Measurements from ENCODE around the gene MMS22L.

MMS22L gene

GRCh38 chr6:97100696-97101095 lies 182.3 kb downstream of the MMS22L start:
- no peak for DNase-seq (ENCODE audit: low read depth)
- TF ChIP-seq, protein P1, sequence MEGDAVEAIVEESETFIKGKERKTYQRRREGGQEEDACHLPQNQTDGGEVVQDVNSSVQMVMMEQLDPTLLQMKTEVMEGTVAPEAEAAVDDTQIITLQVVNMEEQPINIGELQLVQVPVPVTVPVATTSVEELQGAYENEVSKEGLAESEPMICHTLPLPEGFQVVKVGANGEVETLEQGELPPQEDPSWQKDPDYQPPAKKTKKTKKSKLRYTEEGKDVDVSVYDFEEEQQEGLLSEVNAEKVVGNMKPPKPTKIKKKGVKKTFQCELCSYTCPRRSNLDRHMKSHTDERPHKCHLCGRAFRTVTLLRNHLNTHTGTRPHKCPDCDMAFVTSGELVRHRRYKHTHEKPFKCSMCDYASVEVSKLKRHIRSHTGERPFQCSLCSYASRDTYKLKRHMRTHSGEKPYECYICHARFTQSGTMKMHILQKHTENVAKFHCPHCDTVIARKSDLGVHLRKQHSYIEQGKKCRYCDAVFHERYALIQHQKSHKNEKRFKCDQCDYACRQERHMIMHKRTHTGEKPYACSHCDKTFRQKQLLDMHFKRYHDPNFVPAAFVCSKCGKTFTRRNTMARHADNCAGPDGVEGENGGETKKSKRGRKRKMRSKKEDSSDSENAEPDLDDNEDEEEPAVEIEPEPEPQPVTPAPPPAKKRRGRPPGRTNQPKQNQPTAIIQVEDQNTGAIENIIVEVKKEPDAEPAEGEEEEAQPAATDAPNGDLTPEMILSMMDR (IDR thresholded peaks at IDR 0.05; ENCODE audit: insufficient read depth, low read depth, low read length, missing control alignments), result no peak

DNA sequence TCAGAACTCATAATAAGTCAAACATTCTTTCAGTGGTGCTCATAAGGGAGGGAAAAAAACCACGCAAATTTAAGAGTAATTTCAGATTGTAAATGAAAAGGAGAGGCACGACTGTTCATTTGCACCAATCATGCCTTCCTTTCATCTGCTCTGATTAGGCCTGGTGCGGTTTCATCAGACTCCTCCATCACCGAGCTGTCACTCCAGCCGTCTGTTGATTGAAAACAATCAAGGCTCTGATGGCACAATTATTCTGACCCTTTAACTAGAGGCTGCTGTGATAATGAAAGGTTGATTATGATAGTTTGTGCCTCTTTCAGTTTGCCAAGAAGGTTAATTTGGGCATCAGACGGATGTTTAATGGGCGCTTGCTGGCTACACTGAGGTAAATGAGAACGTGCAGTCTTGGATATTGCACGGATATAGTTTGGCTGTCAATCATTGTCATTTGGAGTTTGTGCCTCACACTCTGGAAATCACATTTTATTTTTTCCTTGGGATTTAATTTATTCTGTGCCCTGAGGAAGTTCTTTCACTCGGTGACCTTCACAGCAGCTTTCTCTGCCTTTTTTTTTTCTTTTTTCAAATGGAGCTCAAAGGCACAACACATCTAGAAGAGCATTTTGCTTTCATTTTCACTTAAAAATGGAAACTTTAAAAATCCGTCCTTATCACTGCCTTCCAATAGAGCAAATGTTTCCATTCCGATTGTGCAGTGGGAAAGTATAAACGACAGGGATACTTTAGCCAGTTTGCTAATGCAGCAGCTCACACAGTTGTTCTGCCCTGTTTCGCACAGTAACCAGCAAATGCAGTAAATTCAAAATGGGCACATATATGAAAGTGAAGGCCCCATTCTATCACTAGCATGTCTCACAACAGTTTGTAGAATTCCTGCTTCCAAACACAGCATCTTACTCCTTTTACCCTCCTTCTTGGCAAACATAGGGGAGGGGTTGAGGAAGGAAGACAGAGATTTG lies 185.7 kb downstream of the MMS22L start:
- H3K4me3 ChIP-seq (ENCODE audit: low read depth, low read length), result no peak overlapping the region
- no peak for DNase-seq (ENCODE audit: low read depth)
- TF ChIP-seq, protein P1 (IDR thresholded peaks at IDR 0.05; ENCODE audit: insufficient read depth, low read depth, low read length, missing control alignments), result no peak

More at GRCh38 chr6:97100696-97101095, 182.3 kb downstream of the MMS22L start:
- no peak overlapping the region for H3K4me3 ChIP-seq (ENCODE audit: low read depth, low read length)

- DNase-seq (ENCODE audit: low read depth), result no peak
- no peak overlapping the region for H3K4me3 ChIP-seq (ENCODE audit: low read depth, low read length)
- TF ChIP-seq, protein P1 (IDR thresholded peaks at IDR 0.05; ENCODE audit: insufficient read depth, low read depth, low read length, missing control alignments), result no peak
Measured at GRCh38 chr6:97095311-97095850, 187.6 kb downstream of the MMS22L start.

- no peak for DNase-seq (ENCODE audit: low read depth)
- TF ChIP-seq, protein P1 (IDR thresholded peaks at IDR 0.05; ENCODE audit: insufficient read depth, low read depth, low read length, missing control alignments), result no peak
- H3K4me3 ChIP-seq (ENCODE audit: low read depth, low read length), result no peak overlapping the region
Measured at GRCh38 chr6:97094376-97094775, 188.6 kb downstream of the MMS22L start.

GRCh38 chr6:97092673-97093305 lies 190.2 kb downstream of the MMS22L start:
- DNase-seq (ENCODE audit: low read depth), result no peak
- TF ChIP-seq, protein P1 (IDR thresholded peaks at IDR 0.05; ENCODE audit: insufficient read depth, low read depth, low read length, missing control alignments), result no peak
- H3K4me3 ChIP-seq (ENCODE audit: low read depth, low read length), result no peak overlapping the region

Data from GM12865 (cell line).